Thyroid gland (tissue), 4 donors: Measurements from ENCODE around the gene CCIN.

ENCODE experiments used
- CTCF ChIP-seq, 6 experiments: fragments of 200-600 bp in 3 of 6; fragments of 450-650 bp in 3 of 6; sonication (generic) in 3 of 6; IDR thresholded peaks; one replicate each; pipeline ENCODE4 v1.5.1; 2016 to 2019; ENCODE audit warnings: antibody characterized with exemption in 6 of 6, mild to moderate bottlenecking in 2 of 6, inconsistent platforms in 1 of 6, moderate library complexity in 1 of 6
- POLR2A ChIP-seq, 2 donors: fragments of 450-650 bp; IDR thresholded peaks; one replicate each; pipeline ENCODE4 v1.6.1; 2017; ENCODE audit warnings: antibody characterized with exemption in 2 of 2, mild to moderate bottlenecking in 2 of 2, moderate library complexity in 1 of 2

- TF ChIP-seq POLR2A (IDR thresholded peaks at IDR 0.05) (no peak), CTCF (IDR thresholded peaks at IDR 0.05) (no peak)
Observed at GRCh38 chr9:36135741-36136271, 33.4 kb upstream of the CCIN start.
